ENCODE results near the gene PTPRO. TPM values are rescaled to one million over a fixed set of nuclear protein-coding genes. Genes with fewer than 3 reads are reported as not detected.

The PTPRO gene
- polyA plus RNA-seq, 1 of the 3 experiments (the other 2 are of a cell fraction) = 1.4 TPM

DNA sequence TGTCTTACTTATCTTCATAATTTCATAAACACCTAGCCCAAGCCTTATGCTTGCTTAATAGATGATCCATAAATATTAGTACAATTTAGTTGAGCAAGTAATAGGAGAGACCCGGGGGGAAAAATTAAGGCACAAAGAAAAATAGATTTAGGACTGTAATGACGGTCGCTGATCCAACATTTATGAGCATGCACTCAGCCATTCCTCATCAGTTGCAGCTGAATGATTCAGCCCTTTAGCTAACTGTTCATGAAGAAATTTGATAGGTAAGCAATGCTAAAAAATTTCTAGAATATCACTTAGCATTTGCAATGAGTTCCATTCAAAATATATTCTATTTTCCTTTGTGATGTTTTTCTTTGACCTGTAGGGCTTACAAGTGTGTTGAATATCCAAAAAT, 163.2 kb downstream of the PTPRO start:
- H3F3A ChIP-seq (replicated peaks; ENCODE audit: insufficient read depth) = no peaks in the 10 kb centered on the region
- H3K36me3 ChIP-seq (replicated peaks in 1 of 2; ENCODE audit: control insufficient read depth in 1 of 2, insufficient read depth in 2 of 2, low read length in 1 of 2) = no peaks in the 10 kb centered on the region
- no peak overlapping the region for H3K4me3 ChIP-seq (ENCODE audit: low read depth in 2 of 2, low read length in 1 of 2)
- H3K4me1 ChIP-seq (ENCODE audit: control insufficient read depth in 1 of 2, insufficient read depth in 2 of 2, low read depth in 1 of 2, low read length in 1 of 2) = no peaks in the 10 kb centered on the region; a peak in 1 of 4 replicates
- H2AFZ ChIP-seq (ENCODE audit: low read depth) = no peak overlapping the region
- no peak overlapping the region for H3K9ac ChIP-seq
- no peaks in the 10 kb centered on the region for H3K27me3 ChIP-seq (ENCODE audit: insufficient read depth)
- CTCF ChIA-PET = no interaction called here
- POLR2A ChIA-PET = no interaction called here
- DNase-seq = no peak
- no peaks in the 10 kb centered on the region for H3K9me3 ChIP-seq
- TF ChIP-seq RCOR1 (IDR thresholded peaks at IDR 0.05; ENCODE audit: low read length) (no peak), ELF1 (IDR thresholded peaks at IDR 0.05) (no peak), TAF1 (IDR thresholded peaks at IDR 0.05; ENCODE audit: borderline replicate concordance, low read depth, low read length) (no peak), RFX5 (IDR thresholded peaks at IDR 0.05; ENCODE audit: low read length) (no peak), FOSL2 (IDR thresholded peaks at IDR 0.05; ENCODE audit: borderline replicate concordance, low read depth) (no peak), NFIC (IDR thresholded peaks at IDR 0.05; ENCODE audit: borderline replicate concordance) (no peak), SMC3 (IDR thresholded peaks at IDR 0.05; ENCODE audit: low read depth, low read length) (no peak), MEF2A (IDR thresholded peaks at IDR 0.05; ENCODE audit: borderline replicate concordance, low read depth) (no peak), POLR2AphosphoS5 (IDR thresholded peaks at IDR 0.05; ENCODE audit: low read depth, low read length) (no peak), EP300 (IDR thresholded peaks at IDR 0.05; ENCODE audit: borderline replicate concordance in 1 of 2, low read depth in 1 of 2, low read length in 1 of 2) (no peak), FOXJ3 (CRISPR knock-in tag; IDR thresholded peaks at IDR 0.05) (no peak), ZBTB33 (IDR thresholded peaks at IDR 0.05; ENCODE audit: borderline replicate concordance, low read depth) (no peak)
- TF ChIP-seq, protein P1, sequence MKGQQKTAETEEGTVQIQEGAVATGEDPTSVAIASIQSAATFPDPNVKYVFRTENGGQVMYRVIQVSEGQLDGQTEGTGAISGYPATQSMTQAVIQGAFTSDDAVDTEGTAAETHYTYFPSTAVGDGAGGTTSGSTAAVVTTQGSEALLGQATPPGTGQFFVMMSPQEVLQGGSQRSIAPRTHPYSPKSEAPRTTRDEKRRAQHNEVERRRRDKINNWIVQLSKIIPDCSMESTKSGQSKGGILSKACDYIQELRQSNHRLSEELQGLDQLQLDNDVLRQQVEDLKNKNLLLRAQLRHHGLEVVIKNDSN (IDR thresholded peaks at IDR 0.05; ENCODE audit: borderline replicate concordance, low read depth) = no peak
- H3K4me2 ChIP-seq = no peak overlapping the region
- no peaks in the 10 kb centered on the region for H4K20me1 ChIP-seq (ENCODE audit: insufficient read depth)
- no peak overlapping the region for H3K27ac ChIP-seq (ENCODE audit: low read depth in 2 of 2, low read length in 1 of 2)
- H3K9me2 ChIP-seq = no peaks in the 10 kb centered on the region
- WGBS (ENCODE audit: low lambda C conversion rate) = 75% methylated on average over 3 of the region's 3 CpGs
- H3K79me2 ChIP-seq (ENCODE audit: insufficient read depth) = no peaks in the 10 kb centered on the region

DNA sequence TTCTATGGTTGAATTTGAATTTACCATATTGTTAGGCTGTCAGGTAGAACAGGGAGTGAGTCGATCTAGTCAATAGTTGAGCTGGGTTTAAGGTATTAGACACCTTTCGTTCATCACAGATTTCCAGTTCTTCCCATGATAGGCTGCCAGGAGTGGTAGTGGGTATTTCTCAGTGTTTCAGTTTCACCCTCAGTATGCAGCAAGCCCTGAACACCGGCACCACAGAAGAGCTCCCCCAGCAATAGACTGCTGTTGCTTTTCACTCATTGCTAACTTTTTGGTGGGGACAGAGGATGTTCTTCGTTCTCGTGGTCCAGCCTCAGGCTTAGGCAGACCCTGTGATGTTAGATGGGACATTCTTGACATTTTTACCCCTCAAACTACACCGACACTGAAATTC, 164.6 kb downstream of the PTPRO start:
- Histone ChIP-seq H3K9me2 (no peaks in the 10 kb centered on the region), H2AFZ (ENCODE audit: low read depth) (no peak overlapping the region), H3K27ac (ENCODE audit: low read depth in 2 of 2, low read length in 1 of 2) (no peak overlapping the region), H3K9me3 (no peaks in the 10 kb centered on the region), H3K4me2 (no peak overlapping the region), H3K36me3 (replicated peaks in 1 of 2; ENCODE audit: control insufficient read depth in 1 of 2, insufficient read depth in 2 of 2, low read length in 1 of 2) (no peaks in the 10 kb centered on the region), H3K9ac (no peak overlapping the region), H3K4me1 (ENCODE audit: control insufficient read depth in 1 of 2, insufficient read depth in 2 of 2, low read depth in 1 of 2, low read length in 1 of 2) (no peaks in the 10 kb centered on the region), H4K20me1 (ENCODE audit: insufficient read depth) (no peaks in the 10 kb centered on the region), H3F3A (replicated peaks; ENCODE audit: insufficient read depth) (no peaks in the 10 kb centered on the region), H3K79me2 (ENCODE audit: insufficient read depth) (no peaks in the 10 kb centered on the region), H3K4me3 (ENCODE audit: low read depth in 2 of 2, low read length in 1 of 2) (no peak overlapping the region), H3K27me3 (ENCODE audit: insufficient read depth) (no peaks in the 10 kb centered on the region)
- CTCF ChIA-PET = no interaction called here
- POLR2A ChIA-PET = no interaction called here
- DNase-seq = no peak
- WGBS (ENCODE audit: low lambda C conversion rate) = 64% methylated on average over 6 of the region's 6 CpGs
- TF ChIP-seq, protein P2, sequence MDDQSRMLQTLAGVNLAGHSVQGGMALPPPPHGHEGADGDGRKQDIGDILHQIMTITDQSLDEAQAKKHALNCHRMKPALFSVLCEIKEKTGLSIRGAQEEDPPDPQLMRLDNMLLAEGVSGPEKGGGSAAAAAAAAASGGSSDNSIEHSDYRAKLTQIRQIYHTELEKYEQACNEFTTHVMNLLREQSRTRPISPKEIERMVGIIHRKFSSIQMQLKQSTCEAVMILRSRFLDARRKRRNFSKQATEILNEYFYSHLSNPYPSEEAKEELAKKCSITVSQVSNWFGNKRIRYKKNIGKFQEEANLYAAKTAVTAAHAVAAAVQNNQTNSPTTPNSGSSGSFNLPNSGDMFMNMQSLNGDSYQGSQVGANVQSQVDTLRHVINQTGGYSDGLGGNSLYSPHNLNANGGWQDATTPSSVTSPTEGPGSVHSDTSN (IDR thresholded peaks at IDR 0.05) = no peak
- no peak for TF ChIP-seq TEAD4 (IDR thresholded peaks at IDR 0.05; ENCODE audit: borderline replicate concordance, insufficient read depth)
- TF ChIP-seq, protein P1 (IDR thresholded peaks at IDR 0.05; ENCODE audit: borderline replicate concordance, low read depth) = no peak

All from SK-N-SH (cell line).